Measurements from ENCODE around the gene FSCN2. TPM values are rescaled to one million over a fixed set of nuclear protein-coding genes. Genes with fewer than 3 reads are reported as not detected.

Gene FSCN2
- total RNA-seq, 4 donors from 2014 or later: 0.20 to 0.46 TPM; not detected in 2

DNA sequence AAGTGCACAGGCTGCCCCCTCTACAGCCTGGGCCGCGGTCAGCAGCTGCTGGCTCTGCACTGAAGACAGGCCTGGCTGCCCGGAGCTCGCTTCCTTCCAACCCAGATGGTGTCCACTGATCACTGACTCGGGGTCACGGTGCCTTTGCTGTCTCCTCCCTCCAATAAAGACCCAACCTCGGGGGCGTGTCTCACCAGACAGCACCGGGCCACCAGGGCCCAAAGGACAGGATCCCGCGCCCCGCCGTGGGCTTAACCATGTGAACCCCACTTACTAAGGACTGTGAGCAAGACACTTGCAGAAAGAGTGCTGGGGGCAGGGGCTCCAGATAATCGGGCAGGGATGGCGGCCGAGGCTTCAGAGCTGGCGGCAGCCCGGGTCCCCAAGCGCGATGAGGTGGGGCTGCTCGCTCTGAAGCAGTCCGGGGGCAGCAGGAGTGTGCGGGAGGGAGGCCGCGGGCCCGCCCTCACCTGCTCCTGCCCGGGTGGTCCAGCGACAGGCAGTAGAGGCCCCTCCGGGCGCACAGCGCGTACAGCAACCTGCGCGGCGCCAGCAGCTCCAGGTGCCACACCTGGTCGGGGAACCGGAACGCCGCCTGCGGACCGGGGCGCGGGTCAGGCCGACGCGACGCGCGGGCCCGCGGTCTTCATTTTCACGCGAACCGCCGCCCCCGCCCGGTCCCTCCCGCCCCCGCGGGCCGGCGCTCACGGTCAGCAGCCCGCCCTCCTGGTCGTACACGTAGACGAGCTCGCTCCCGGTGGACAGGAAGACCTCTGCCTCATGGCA is 23.5 kb downstream of the FSCN2 start:
- ATAC-seq (peak; percentile 1 to 11), DNase-seq (peak in 1 of 2 donors; percentile 37)
- in situ Hi-C loops (cut with MboI; ENCODE audit: low sequenced_read_pairs in 4 of 4): no loop called here
- TF ChIP-seq POLR2A (IDR thresholded peaks at IDR 0.05): no peak
- TF ChIP-seq, protein P1, sequence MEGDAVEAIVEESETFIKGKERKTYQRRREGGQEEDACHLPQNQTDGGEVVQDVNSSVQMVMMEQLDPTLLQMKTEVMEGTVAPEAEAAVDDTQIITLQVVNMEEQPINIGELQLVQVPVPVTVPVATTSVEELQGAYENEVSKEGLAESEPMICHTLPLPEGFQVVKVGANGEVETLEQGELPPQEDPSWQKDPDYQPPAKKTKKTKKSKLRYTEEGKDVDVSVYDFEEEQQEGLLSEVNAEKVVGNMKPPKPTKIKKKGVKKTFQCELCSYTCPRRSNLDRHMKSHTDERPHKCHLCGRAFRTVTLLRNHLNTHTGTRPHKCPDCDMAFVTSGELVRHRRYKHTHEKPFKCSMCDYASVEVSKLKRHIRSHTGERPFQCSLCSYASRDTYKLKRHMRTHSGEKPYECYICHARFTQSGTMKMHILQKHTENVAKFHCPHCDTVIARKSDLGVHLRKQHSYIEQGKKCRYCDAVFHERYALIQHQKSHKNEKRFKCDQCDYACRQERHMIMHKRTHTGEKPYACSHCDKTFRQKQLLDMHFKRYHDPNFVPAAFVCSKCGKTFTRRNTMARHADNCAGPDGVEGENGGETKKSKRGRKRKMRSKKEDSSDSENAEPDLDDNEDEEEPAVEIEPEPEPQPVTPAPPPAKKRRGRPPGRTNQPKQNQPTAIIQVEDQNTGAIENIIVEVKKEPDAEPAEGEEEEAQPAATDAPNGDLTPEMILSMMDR (IDR thresholded peaks at IDR 0.05 in 4 of 5, conservative IDR thresholded peaks at IDR 0.05 in 1 of 5): no peak
- Histone ChIP-seq H3K36me3 (peaks cover 0 to 32% of the 10 kb centered on the region in 2 donors), H3K27ac (peak overlapping the region; percentile 90 to 92 (median 90)), H3K9me3 (no peaks in the 10 kb centered on the region), H3K27me3 (no peaks in the 10 kb centered on the region), H3K4me3 (peak overlapping the region; percentile 86 to 92 (median 90)), H3K4me1 (peaks cover 20 to 36% of the 10 kb centered on the region in 2 donors)
- intact Hi-C loops (cut with DNase I; ENCODE audit: low total_unique reads): loop anchor here (5.0 kb wide), 1 partner anchor 39 kb away; the partner anchor contains the start of gene ACTG1

DNA sequence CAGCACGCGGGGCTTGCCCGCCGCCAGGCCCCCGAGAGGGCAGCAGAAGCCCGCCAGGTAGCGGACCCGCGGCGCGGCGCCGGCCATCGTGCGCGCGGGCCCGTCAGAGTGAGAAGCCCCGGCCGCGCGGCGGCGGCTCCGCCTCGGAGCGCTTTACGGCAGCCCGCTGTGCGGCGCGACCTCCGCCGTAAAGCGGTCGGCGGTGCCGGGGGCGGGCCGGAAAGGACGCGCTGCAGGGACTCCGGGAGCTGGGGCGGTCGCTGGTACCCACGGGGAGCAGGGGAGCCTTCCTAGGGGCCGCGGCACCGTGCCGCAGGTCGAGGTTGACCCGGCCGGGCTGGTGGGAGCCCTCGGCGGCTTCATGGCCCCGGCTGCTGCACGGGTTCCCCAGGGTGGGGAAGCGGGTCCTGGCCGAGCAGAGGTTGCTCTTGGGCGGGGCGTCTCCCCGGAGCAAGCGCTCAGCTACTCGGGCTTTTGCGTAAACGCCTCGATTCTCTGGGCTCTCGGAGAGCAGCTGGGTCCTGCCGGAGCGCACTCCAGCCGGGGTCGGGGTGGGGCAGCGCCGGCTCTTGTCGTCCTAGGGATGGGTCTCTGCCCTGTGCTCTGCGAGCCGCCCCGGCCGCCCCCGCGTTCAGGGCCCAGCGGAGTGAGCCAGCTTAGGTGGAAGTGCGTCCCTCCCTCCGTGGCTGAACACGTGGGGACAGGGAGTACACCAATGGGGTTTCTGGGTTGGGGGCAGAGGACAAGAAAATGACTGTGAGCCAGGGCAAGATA is 24.3 kb downstream of the FSCN2 start, which contains the start of gene FAAP100:
Gene FAAP100, minus strand, starts transcription at position 110 of the 774 bp plus-strand sequence. Its CDS starts 23 bp downstream, at position 87.
- peaks cover 0 to 32% of the 10 kb centered on the region in 2 donors for H3K36me3 ChIP-seq
- H3K4me3 ChIP-seq: peak within 1 kb of the TSS; percentile 86 to 92 (median 90)
- peak; percentile 43 to 71 for DNase-seq
- no peaks in the 10 kb centered on the region for H3K9me3 ChIP-seq
- peak within 1 kb of the TSS; percentile 90 to 92 (median 90) for H3K27ac ChIP-seq
- intact Hi-C loops (cut with DNase I; ENCODE audit: low total_unique reads) (loop anchor here (5.0 kb wide), 1 partner anchor 40 kb away; the partner anchor contains the start of gene ACTG1), in situ Hi-C loops (cut with MboI; ENCODE audit: low sequenced_read_pairs in 4 of 4) (no loop called here)
- H3K4me1 ChIP-seq: peaks cover 28 to 36% of the 10 kb centered on the region in 2 donors
- peak; percentile 80 to 82 for TF ChIP-seq POLR2A (IDR thresholded peaks at IDR 0.05)
- TF ChIP-seq, protein P1 (IDR thresholded peaks at IDR 0.05 in 4 of 5, conservative IDR thresholded peaks at IDR 0.05 in 1 of 5): peak in 3 of 5 experiments; percentile 7 to 15 (median 11)
- no peaks in the 10 kb centered on the region for H3K27me3 ChIP-seq
- ATAC-seq: peak; percentile 45 to 54

DNA sequence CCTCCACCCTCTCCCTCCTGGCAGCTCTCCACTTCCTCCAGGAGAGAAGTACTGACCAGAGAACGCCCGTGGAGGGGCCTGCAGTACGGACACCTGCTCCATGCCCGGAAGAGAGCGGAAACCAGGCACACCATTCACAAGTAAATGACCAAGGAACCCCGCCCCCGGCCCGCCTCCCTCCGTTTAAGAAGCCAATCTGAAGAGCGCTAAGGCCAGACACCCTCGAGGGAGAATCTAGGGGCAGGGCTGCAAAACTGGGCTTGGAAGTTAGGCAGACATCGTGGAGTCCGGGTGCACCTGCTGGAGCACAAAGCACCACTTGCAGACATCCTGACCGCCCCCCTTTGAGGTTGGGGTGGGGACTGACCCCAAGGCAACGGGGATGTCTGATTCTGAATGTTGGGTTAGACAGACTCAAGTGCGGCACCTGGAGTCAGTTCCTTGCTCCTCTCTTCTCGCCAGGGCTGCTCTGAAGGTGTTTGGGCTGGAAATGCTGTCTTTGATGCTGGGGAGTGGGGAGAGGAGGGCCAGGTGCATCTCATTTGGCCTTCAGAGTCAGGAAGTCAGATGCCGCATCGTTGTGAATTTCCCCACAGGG is 24.9 kb downstream of the FSCN2 start:
- peak overlapping the region; percentile 86 to 92 (median 90) for H3K4me3 ChIP-seq
- H3K27ac ChIP-seq: peak overlapping the region; percentile 90 to 92 (median 90)
- H3K36me3 ChIP-seq: peaks cover 0 to 31% of the 10 kb centered on the region in 2 donors
- no peaks in the 10 kb centered on the region for H3K9me3 ChIP-seq
- peak in 1 of 2 donors; percentile 5 for TF ChIP-seq POLR2A (IDR thresholded peaks at IDR 0.05)
- TF ChIP-seq, protein P1 (IDR thresholded peaks at IDR 0.05 in 4 of 5, conservative IDR thresholded peaks at IDR 0.05 in 1 of 5): no peak
- in situ Hi-C loops (cut with MboI; ENCODE audit: low sequenced_read_pairs in 4 of 4): no loop called here
- peaks cover 28 to 36% of the 10 kb centered on the region in 2 donors for H3K4me1 ChIP-seq
- DNase-seq: peak; percentile 51 to 69
- peak; percentile 36 to 37 for ATAC-seq
- H3K27me3 ChIP-seq: no peaks in the 10 kb centered on the region
- intact Hi-C loops (cut with DNase I; ENCODE audit: low total_unique reads): loop anchor here (5.0 kb wide), 1 partner anchor 41 kb away; the partner anchor contains the start of gene ACTG1

DNA sequence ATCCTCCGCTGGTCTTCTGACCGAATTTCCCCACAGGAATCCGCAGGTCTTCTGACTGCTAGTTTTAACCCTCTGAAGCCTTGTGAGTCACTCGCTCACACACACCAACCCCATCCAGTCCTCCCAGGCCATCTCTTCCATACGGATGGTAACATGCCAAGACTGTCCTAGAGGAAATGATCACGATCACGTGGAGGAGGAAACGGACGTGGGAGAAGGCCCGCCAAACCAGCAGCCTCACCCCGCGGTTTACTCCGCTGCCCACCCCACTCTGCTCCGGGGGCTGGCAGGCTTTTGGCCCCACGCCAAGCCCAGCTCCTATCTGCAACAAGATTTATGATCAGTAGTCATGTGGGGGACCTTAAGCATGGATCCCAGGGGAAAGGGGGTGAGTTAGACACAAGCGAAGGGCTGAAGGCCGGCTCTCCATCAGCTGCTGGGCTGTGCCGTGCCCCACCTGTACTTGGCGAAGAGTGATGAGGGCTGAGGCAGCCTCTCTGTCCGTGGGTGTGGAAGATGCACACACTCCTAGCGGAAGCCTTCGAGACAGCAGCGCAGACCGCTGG is 25.5 kb downstream of the FSCN2 start:
- Histone ChIP-seq H3K27me3 (no peaks in the 10 kb centered on the region), H3K27ac (peak overlapping the region; percentile 90 to 92 (median 90)), H3K9me3 (no peaks in the 10 kb centered on the region), H3K4me1 (peaks cover 28 to 36% of the 10 kb centered on the region in 2 donors), H3K36me3 (peaks cover 0 to 31% of the 10 kb centered on the region in 2 donors), H3K4me3 (peak overlapping the region in 3 of 4 donors; percentile 86 to 92 (median 88))
- in situ Hi-C loops (cut with MboI; ENCODE audit: low sequenced_read_pairs in 4 of 4): no loop called here
- ATAC-seq: peak; percentile 14 to 20
- DNase-seq: peak; percentile 20 to 53
- TF ChIP-seq, protein P1 (IDR thresholded peaks at IDR 0.05 in 4 of 5, conservative IDR thresholded peaks at IDR 0.05 in 1 of 5): no peak
- TF ChIP-seq POLR2A (IDR thresholded peaks at IDR 0.05): no peak
- intact Hi-C loops (cut with DNase I; ENCODE audit: low total_unique reads): loop anchor here (5.0 kb wide), 1 partner anchor 41 kb away; the partner anchor contains the start of gene ACTG1
